HEK293 (cell line): ENCODE data around the gene OR9K2.

ENCODE experiments used
- CTCF ChIA-PET: fragments of 350-600 bp; formaldehyde crosslinking; extraction: SDS; loops from one replicate; lab custom pipeline; 2021; ENCODE audit warnings: antibody characterized with exemption; lab: Yijun Ruan, JAX
- POLR2A ChIA-PET: fragments of 300-600 bp; formaldehyde crosslinking; extraction: SDS; loops from one replicate; lab custom pipeline; 2020; ENCODE audit warnings: antibody characterized with exemption, inconsistent platforms; lab: Yijun Ruan, JAX
- H3K27ac ChIP-seq: fragments of 200-500 bp; sonication (Bioruptor generic); 2 replicates; pipeline ENCODE4 v1.5.1; 2014; ENCODE audit warnings: low read depth, low read length, control low read depth, inconsistent platforms; ENCODE audit errors: extremely low read depth
- H3K36me3 ChIP-seq, 2 experiments: fragments of 200-500 bp in 1 of 2; sonication (Bioruptor generic) in 1 of 2; 1 replicate in 1 of 2; 2 replicates in 1 of 2; pipeline ENCODE4 v1.5.1; 2014 to 2017; ENCODE audit warnings: inconsistent platforms in 2 of 2, low read length in 2 of 2; ENCODE audit not compliant: control insufficient read depth in 2 of 2, insufficient read depth in 1 of 2
- H3K4me1 ChIP-seq: fragments of 200-500 bp; sonication (Bioruptor generic); 2 replicates; pipeline ENCODE4 v1.5.1; 2014; ENCODE audit warnings: mild to moderate bottlenecking, low read length, inconsistent platforms; ENCODE audit not compliant: control insufficient read depth, insufficient read depth
- H3K4me3 ChIP-seq: 2 replicates; pipeline ENCODE4 v1.5.1; 2011; ENCODE audit warnings: low read depth, mild to moderate bottlenecking, control low read depth, low read length, moderate library complexity
- H3K9me3 ChIP-seq: fragments of 200-500 bp; sonication (Bioruptor generic); 2 replicates; pipeline ENCODE4 v1.5.1; 2014; ENCODE audit warnings: low read depth, low read length, inconsistent platforms; ENCODE audit not compliant: control insufficient read depth, insufficient read depth
- HOXC10 ChIP-seq: sonication (generic); formaldehyde crosslinking; IDR thresholded peaks from 2 replicates; pipeline ENCODE4 v1.8.1; 2023; ENCODE audit warnings: mild to moderate bottlenecking, missing genetic modification reagents
- KLF10 ChIP-seq: fragments of 450-650 bp; IDR thresholded peaks from 2 replicates; pipeline ENCODE4 v1.5.1; 2018; ENCODE audit warnings: missing biosample characterization, mild to moderate bottlenecking, missing genetic modification characterization
- RBAK ChIP-seq: fragments of 450-650 bp; formaldehyde crosslinking; IDR thresholded peaks from 2 replicates; pipeline ENCODE4 v1.5.1; 2016; ENCODE audit warnings: missing biosample characterization, missing genetic modification characterization
- ZBTB10 ChIP-seq: fragments of 450-650 bp; formaldehyde crosslinking; IDR thresholded peaks from 2 replicates; pipeline ENCODE4 v1.5.1; 2016; ENCODE audit warnings: missing biosample characterization, missing genetic modification characterization
- ZBTB44 ChIP-seq: fragments of 450-650 bp; IDR thresholded peaks from 2 replicates; pipeline ENCODE4 v1.5.1; 2018; ENCODE audit warnings: missing biosample characterization, mild to moderate bottlenecking, missing genetic modification characterization
- ZFP69B ChIP-seq: fragments of 450-650 bp; formaldehyde crosslinking; IDR thresholded peaks from 2 replicates; pipeline ENCODE4 v1.5.1; 2016; ENCODE audit warnings: missing biosample characterization, missing genetic modification characterization
- ZIC2 ChIP-seq: fragments of 450-650 bp; formaldehyde crosslinking; IDR thresholded peaks from 2 replicates; pipeline ENCODE4 v1.5.1; 2016; ENCODE audit warnings: missing biosample characterization, missing genetic modification characterization
- ZNF221 ChIP-seq: fragments of 450-650 bp; formaldehyde crosslinking; IDR thresholded peaks from 2 replicates; pipeline ENCODE4 v1.5.1; 2017; ENCODE audit warnings: missing biosample characterization, missing genetic modification characterization, borderline replicate concordance
- ZNF280D ChIP-seq: fragments of 450-650 bp; formaldehyde crosslinking; IDR thresholded peaks from 2 replicates; pipeline ENCODE4 v1.5.1; 2016; ENCODE audit warnings: missing biosample characterization, missing genetic modification characterization
- ZNF416 ChIP-seq: fragments of 450-650 bp; formaldehyde crosslinking; IDR thresholded peaks from 2 replicates; pipeline ENCODE4 v1.5.1; 2016; ENCODE audit warnings: missing biosample characterization, missing genetic modification characterization
- ZNF501 ChIP-seq: fragments of 450-650 bp; formaldehyde crosslinking; IDR thresholded peaks from 2 replicates; pipeline ENCODE4 v1.5.1; 2016; ENCODE audit warnings: missing biosample characterization, missing genetic modification characterization
- ZNF510 ChIP-seq: fragments of 450-650 bp; formaldehyde crosslinking; IDR thresholded peaks from 2 replicates; pipeline ENCODE4 v1.5.1; 2018; ENCODE audit warnings: mild to moderate bottlenecking, missing genetic modification characterization, missing biosample characterization; ENCODE audit not compliant: insufficient replicate concordance
- ZNF530 ChIP-seq: fragments of 450-650 bp; formaldehyde crosslinking; IDR thresholded peaks from 2 replicates; pipeline ENCODE4 v1.5.1; 2016; ENCODE audit warnings: low read depth, missing biosample characterization, missing genetic modification characterization
- ZNF544 ChIP-seq: fragments of 450-650 bp; formaldehyde crosslinking; IDR thresholded peaks from 2 replicates; pipeline ENCODE4 v1.5.0; 2017; ENCODE audit warnings: missing biosample characterization, missing genetic modification characterization
- ZNF654 ChIP-seq: fragments of 450-650 bp; formaldehyde crosslinking; IDR thresholded peaks from 2 replicates; pipeline ENCODE4 v1.5.1; 2016; ENCODE audit warnings: low read depth, missing biosample characterization, missing genetic modification characterization
- ZNF670 ChIP-seq: fragments of 450-650 bp; formaldehyde crosslinking; IDR thresholded peaks from 2 replicates; pipeline ENCODE4 v1.5.1; 2016; ENCODE audit warnings: missing biosample characterization, missing genetic modification characterization, low read depth
- ZNF777 ChIP-seq: fragments of 450-650 bp; formaldehyde crosslinking; IDR thresholded peaks from 2 replicates; pipeline ENCODE4 v1.5.1; 2017; ENCODE audit warnings: missing biosample characterization, missing genetic modification characterization, borderline replicate concordance
- ZXDB ChIP-seq: fragments of 450-650 bp; formaldehyde crosslinking; IDR thresholded peaks from 2 replicates; pipeline ENCODE4 v1.5.1; 2016; ENCODE audit warnings: missing biosample characterization, missing genetic modification characterization

The OR9K2 gene

GRCh38 chr12:55132816-55133215, 6.6 kb downstream of the OR9K2 start:
- ChIA-PET CTCF (no interaction called here), POLR2A (no interaction called here)
- Histone ChIP-seq H3K36me3 (no peaks in the 10 kb centered on the region), H3K4me3 (no peak overlapping the region), H3K27ac (no peak overlapping the region), H3K9me3 (no peaks in the 10 kb centered on the region), H3K4me1 (no peaks in the 10 kb centered on the region)
- TF ChIP-seq RBAK (tag by site-specific recombination) (no peak), ZXDB (tag by site-specific recombination) (no peak), ZBTB10 (tag by site-specific recombination) (no peak), ZNF416 (tag by site-specific recombination) (no peak), ZNF670 (no peak), ZNF280D (tag by site-specific recombination) (no peak), ZFP69B (tag by site-specific recombination) (no peak), HOXC10 (CRISPR knock-in tag) (no peak), ZIC2 (no peak), ZNF221 (tag by site-specific recombination) (no peak)

DNA sequence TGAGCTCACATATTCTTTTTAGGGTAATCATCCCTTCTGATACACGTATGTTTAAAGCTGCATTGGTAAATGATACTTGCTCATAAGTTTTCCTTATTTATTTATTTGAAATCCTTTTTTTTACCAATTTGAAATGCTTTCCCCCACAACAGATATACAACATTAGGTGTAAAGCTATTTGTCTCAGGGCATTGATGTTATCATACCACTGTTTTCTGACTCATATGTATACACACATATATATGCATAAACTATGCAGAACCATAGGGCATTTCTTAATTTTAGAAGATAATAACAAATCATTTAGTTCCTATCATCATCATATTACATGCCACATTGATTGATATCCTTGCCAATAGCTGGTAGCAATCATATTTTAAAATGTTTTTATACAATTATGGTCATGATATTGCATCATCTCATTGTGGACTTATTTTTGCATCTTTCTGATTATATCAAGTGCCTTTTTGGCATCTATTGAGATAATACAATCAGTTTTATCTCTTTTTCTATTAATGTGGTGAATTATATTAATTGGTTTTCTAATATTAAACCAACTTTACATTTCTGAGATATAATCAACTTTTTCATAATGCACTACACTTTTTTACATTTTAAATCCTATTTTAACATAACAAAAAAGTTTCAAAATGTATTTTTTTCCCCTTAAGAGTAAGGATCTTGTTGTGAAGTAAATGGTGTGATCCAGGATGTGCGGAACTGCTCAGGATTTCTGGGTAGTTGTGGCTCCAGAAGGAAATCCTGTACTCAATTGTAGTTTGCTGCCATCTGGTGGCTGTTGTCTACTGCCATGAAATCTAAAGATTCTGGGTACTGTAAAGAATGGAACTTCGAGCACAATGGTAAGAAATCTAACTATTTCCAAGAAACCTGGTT, 16.7 kb downstream of the OR9K2 start:
- Histone ChIP-seq H3K9me3 (no peaks in the 10 kb centered on the region), H3K4me1 (no peaks in the 10 kb centered on the region), H3K36me3 (no peaks in the 10 kb centered on the region), H3K4me3 (no peak overlapping the region), H3K27ac (no peak overlapping the region)
- TF ChIP-seq ZNF777 (tag by site-specific recombination) (no peak), ZNF654 (peak; percentile 63), ZNF544 (no peak), ZNF501 (tag by site-specific recombination) (no peak), ZNF530 (tag by site-specific recombination) (no peak), KLF10 (no peak), ZNF510 (tag by site-specific recombination) (no peak), ZBTB44 (tag by site-specific recombination) (no peak)
- ChIA-PET POLR2A (no interaction called here), CTCF (interaction anchor here (0.5 to 1.7 kb wide), 3 partner anchors 74 to 150 kb away, joined by 3 to 18 read pairs (median 3); no protein-coding TSS in a partner anchor)
